Effector CD4-positive, alpha-beta T cell (primary cell): Measurements from ENCODE around the gene DPP10.

Experiments used
- DNase-seq: peaks from one replicate; pipeline ENCODE4 v3.0.0-alpha.2; 2020

Gene DPP10

GRCh38 chr2:115584507-115584906, 1142.1 kb downstream of the DPP10 start:
- DNase-seq, result no peak

- DNase-seq, result no peak
These were observed 1154.4 kb downstream of the DPP10 start for GRCh38 chr2:115596659-115597375.

GRCh38 chr2:115603285-115603684, 1160.8 kb downstream of the DPP10 start:
- DNase-seq, result no peak

- no peak for DNase-seq
These were observed 1163.9 kb downstream of the DPP10 start for GRCh38 chr2:115606350-115606749.

GRCh38 chr2:115609978-115610377, 1167.5 kb downstream of the DPP10 start:
- DNase-seq, result no peak

GRCh38 chr2:115610888-115611287, 1168.4 kb downstream of the DPP10 start:
- no peak for DNase-seq

- DNase-seq, result no peak
These were observed 1181.9 kb downstream of the DPP10 start for GRCh38 chr2:115624332-115624731.

GRCh38 chr2:115634578-115634977, 1192.1 kb downstream of the DPP10 start:
- no peak for DNase-seq

- no peak for DNase-seq
These were observed 1193.0 kb downstream of the DPP10 start for GRCh38 chr2:115635430-115635829.

- DNase-seq, result no peak
These were observed 1207.3 kb downstream of the DPP10 start for GRCh38 chr2:115649731-115650130.

GRCh38 chr2:115650827-115651226, 1208.4 kb downstream of the DPP10 start:
- DNase-seq, result no peak

GRCh38 chr2:115652652-115653051, 1210.2 kb downstream of the DPP10 start:
- no peak for DNase-seq

GRCh38 chr2:115654362-115654761, 1211.9 kb downstream of the DPP10 start:
- DNase-seq, result no peak

- no peak for DNase-seq
These were observed 1235.7 kb downstream of the DPP10 start for GRCh38 chr2:115678129-115678528.

GRCh38 chr2:115684345-115684744, 1241.9 kb downstream of the DPP10 start:
- DNase-seq, result no peak

- no peak for DNase-seq
These were observed 1249.0 kb downstream of the DPP10 start for GRCh38 chr2:115691409-115691808.

- DNase-seq, result no peak
These were observed 1252.2 kb downstream of the DPP10 start for GRCh38 chr2:115694651-115695050.

- DNase-seq, result no peak
These were observed 1290.8 kb downstream of the DPP10 start for GRCh38 chr2:115733190-115733775.

GRCh38 chr2:115738111-115738510, 1295.7 kb downstream of the DPP10 start:
- no peak for DNase-seq

GRCh38 chr2:115739574-115739973, 1297.1 kb downstream of the DPP10 start:
- DNase-seq, result no peak

GRCh38 chr2:115746151-115746550, 1303.7 kb downstream of the DPP10 start:
- DNase-seq, result no peak

GRCh38 chr2:115757286-115757685, 1314.8 kb downstream of the DPP10 start:
- no peak for DNase-seq

GRCh38 chr2:115763601-115764000, 1321.2 kb downstream of the DPP10 start:
- DNase-seq, result no peak

- no peak for DNase-seq
These were observed 1329.1 kb downstream of the DPP10 start for GRCh38 chr2:115771516-115771915.

- DNase-seq, result no peak
These were observed 1331.9 kb downstream of the DPP10 start for GRCh38 chr2:115774361-115774760.
